Upper lobe of left lung (tissue), 4 donors: ENCODE measurements around the gene LHX3.

Experiments
- EP300 ChIP-seq, 4 donors: sonication (generic); formaldehyde crosslinking; IDR thresholded peaks; one replicate each; pipeline ENCODE4 v1.5.1; 2017; ENCODE audit warnings: antibody characterized with exemption in 4 of 4, control low read depth in 2 of 4
- POLR2A ChIP-seq, 4 donors: fragments of 450-650 bp; IDR thresholded peaks; one replicate each; pipeline ENCODE4 v1.5.1; 2016 to 2017; ENCODE audit warnings: antibody characterized with exemption in 4 of 4, mild to moderate bottlenecking in 2 of 4
- POLR2AphosphoS5 ChIP-seq, 2 donors: sonication (generic); formaldehyde crosslinking; IDR thresholded peaks; one replicate each; pipeline ENCODE4 v1.5.1; 2017; ENCODE audit warnings: antibody characterized with exemption in 2 of 2
- TF ChIP-seq, protein P1 (sequence below), 6 experiments: fragments of 450-650 bp in 4 of 6; fragments of 200-600 bp in 2 of 6; sonication (generic) in 2 of 6; IDR thresholded peaks; one replicate each; pipeline ENCODE4 v1.5.1; 2016 to 2019; ENCODE audit warnings: antibody characterized with exemption in 6 of 6

DNA sequence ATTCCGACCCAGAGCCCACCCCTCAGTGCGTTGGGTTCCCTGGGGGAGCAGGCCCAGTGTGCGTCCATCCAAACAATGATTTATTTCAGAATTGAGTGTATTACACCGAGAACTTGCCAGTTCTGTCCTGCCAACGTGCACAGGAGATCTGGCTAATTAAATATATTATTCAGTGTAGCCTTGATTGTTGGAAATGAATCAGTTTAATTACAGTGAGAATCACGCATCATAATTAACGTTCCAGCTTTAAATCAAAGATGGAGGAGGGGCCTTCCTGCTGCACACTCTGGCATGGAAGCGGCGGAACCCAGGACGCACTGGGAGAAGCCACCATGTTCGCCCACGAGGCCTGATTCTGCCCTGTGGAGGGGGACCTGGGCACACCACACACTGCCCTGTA, 55.6 kb downstream of the LHX3 start:
- TF ChIP-seq, protein P1, sequence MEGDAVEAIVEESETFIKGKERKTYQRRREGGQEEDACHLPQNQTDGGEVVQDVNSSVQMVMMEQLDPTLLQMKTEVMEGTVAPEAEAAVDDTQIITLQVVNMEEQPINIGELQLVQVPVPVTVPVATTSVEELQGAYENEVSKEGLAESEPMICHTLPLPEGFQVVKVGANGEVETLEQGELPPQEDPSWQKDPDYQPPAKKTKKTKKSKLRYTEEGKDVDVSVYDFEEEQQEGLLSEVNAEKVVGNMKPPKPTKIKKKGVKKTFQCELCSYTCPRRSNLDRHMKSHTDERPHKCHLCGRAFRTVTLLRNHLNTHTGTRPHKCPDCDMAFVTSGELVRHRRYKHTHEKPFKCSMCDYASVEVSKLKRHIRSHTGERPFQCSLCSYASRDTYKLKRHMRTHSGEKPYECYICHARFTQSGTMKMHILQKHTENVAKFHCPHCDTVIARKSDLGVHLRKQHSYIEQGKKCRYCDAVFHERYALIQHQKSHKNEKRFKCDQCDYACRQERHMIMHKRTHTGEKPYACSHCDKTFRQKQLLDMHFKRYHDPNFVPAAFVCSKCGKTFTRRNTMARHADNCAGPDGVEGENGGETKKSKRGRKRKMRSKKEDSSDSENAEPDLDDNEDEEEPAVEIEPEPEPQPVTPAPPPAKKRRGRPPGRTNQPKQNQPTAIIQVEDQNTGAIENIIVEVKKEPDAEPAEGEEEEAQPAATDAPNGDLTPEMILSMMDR (IDR thresholded peaks at IDR 0.05): no peak
- no peak for TF ChIP-seq POLR2AphosphoS5 (IDR thresholded peaks at IDR 0.05)
- TF ChIP-seq POLR2A (IDR thresholded peaks at IDR 0.05): no peak
- no peak for TF ChIP-seq EP300 (IDR thresholded peaks at IDR 0.05)
